WERI-Rb-1 (cell line): ENCODE results near the gene RIPOR3.

Experiments used
- DNase-seq: peaks from one replicate; pipeline ENCODE4 v3.0.0-alpha.2; 2020
- H3K27ac ChIP-seq: fragments of 250-450 bp; sonication (Bioruptor Pico); 2 replicates; pipeline ENCODE4 v1.5.1; 2020; ENCODE audit warnings: mild to moderate bottlenecking, moderate library complexity
- H3K27me3 ChIP-seq: fragments of 250-450 bp; sonication (Bioruptor Pico); 2 replicates; pipeline ENCODE4 v1.5.1; 2021; ENCODE audit warnings: mild to moderate bottlenecking, low read depth, moderate library complexity; ENCODE audit not compliant: insufficient read depth, severe bottlenecking
- H3K36me3 ChIP-seq: fragments of 250-450 bp; sonication (Bioruptor Pico); 2 replicates; pipeline ENCODE4 v1.5.1; 2020; ENCODE audit warnings: mild to moderate bottlenecking, moderate library complexity
- H3K4me3 ChIP-seq: 2 replicates; pipeline ENCODE4 v1.5.1; 2011; ENCODE audit warnings: low read depth, mild to moderate bottlenecking, control low read depth, low read length
- H3K9me3 ChIP-seq: fragments of 250-450 bp; sonication (Bioruptor Pico); 2 replicates; pipeline ENCODE4 v1.5.1; 2021; ENCODE audit warnings: mild to moderate bottlenecking, moderate library complexity; ENCODE audit not compliant: severe bottlenecking
- CTCF ChIP-seq: IDR thresholded peaks from 2 replicates; pipeline ENCODE4 v1.5.1; 2011; ENCODE audit warnings: low read depth, mild to moderate bottlenecking, control low read depth, inconsistent platforms, low read length

The RIPOR3 gene

GRCh38 chr20:50568549-50568942 lies 122.8 kb downstream of the RIPOR3 start:
- H3K4me3 ChIP-seq: no peak overlapping the region
- no peak for TF ChIP-seq CTCF
- H3K9me3 ChIP-seq: no peaks in the 10 kb centered on the region
- H3K36me3 ChIP-seq: peaks cover 39% of the 10 kb centered on the region
- no peak overlapping the region for H3K27ac ChIP-seq
- DNase-seq: no peak
- H3K27me3 ChIP-seq: no peaks in the 10 kb centered on the region

DNA sequence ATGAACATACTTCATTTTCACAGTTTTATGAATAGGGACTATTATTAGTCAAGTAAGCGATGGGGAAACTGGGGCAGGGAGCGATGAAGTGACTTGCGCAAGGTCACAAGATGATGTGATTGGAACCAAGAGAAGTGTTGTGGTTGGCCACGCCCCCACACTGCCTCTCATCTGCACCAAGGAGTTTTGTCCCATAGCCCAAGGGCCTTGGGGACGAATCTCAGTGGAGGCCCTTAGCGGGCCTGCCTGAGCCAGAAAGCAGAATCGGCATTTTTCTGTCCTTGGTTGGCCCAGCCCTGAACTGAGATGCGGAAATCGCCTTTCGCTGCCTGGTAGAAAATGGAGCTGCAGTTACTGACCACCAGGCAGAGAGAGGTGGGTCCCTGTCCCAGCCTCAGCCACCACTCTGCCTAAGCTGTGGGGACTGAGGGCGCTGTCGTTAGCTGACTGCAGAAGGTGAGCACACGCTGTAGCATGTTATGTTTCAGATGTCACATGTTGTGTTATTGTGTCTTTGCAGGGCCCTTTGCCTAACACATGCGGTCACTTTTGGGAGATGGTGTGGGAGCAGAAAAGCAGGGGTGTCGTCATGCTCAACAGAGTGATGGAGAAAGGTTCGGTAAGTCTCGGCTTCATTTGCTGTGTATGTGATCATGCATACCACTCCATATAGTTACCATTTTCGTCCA lies 123.3 kb downstream of the RIPOR3 start:
- no peak for TF ChIP-seq CTCF
- Histone ChIP-seq H3K9me3 (no peaks in the 10 kb centered on the region), H3K27ac (no peak overlapping the region), H3K36me3 (peaks cover 39% of the 10 kb centered on the region), H3K4me3 (no peak overlapping the region), H3K27me3 (no peaks in the 10 kb centered on the region)
- DNase-seq: no peak

GRCh38 chr20:50565871-50566270 lies 125.5 kb downstream of the RIPOR3 start:
- no peaks in the 10 kb centered on the region for H3K9me3 ChIP-seq
- DNase-seq: no peak
- no peak overlapping the region for H3K27ac ChIP-seq
- no peaks in the 10 kb centered on the region for H3K27me3 ChIP-seq
- H3K4me3 ChIP-seq: no peak overlapping the region
- TF ChIP-seq CTCF: no peak
- peaks cover 47% of the 10 kb centered on the region for H3K36me3 ChIP-seq

DNA sequence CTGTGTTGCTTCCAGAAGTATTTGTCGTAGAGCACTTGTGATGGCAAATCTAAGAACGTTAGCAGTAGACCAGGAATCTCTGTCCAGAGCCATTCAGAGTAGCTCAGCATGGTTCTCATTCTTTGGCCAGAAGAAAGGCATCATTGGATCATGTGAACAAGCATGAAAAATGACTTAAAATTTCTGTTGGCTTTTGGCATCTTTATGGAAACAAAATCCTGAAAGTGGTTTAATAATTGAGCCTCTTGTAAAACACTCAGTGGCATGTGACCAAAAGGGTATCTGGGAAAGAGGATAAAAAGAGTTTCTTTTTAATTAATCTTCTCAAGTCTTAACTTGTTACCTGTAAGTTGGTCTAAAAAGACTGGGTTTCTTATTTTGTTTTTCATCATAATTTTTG lies 126.0 kb downstream of the RIPOR3 start:
- Histone ChIP-seq H3K4me3 (no peak overlapping the region), H3K36me3 (peaks cover 45% of the 10 kb centered on the region), H3K9me3 (no peaks in the 10 kb centered on the region), H3K27ac (no peak overlapping the region), H3K27me3 (no peaks in the 10 kb centered on the region)
- no peak for DNase-seq
- TF ChIP-seq CTCF: no peak

DNA sequence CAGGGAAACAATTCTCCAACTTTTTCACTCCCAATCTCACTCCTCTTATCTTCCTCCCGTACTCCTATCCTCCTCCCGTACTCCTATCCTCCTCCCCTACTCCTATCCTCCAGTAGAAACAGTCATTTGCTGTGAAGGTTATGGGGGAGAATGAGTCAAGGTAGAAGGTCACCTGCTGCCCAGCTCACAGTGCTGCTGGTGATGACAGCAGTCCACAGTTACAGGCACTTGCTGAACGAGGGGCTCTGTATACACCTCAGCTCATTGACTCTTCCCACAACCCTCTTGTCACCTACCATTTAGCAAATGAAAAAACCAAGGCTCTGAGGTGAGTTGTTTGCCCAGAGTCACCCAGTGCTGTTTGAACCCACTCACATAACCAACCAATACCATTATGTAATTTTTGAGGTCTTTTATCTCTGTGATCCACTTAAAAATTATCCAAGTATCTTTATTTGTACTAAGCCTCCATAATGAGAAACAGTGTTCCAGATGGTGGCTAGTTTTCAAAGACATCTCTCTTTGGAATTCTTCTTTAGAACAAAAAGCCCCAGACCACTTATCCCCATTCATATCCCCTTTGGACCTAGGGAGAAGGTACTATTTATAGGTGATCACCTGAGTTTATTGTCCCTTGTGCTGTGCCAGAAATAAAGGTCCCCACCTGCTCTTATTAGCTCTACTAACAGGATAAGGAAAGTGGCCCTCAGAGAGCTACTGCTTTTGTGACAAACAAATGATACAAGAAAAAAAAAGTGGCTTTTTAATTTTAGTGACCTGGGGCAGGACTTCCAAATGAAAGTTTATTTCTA lies 128.0 kb downstream of the RIPOR3 start:
- no peak overlapping the region for H3K27ac ChIP-seq
- no peak for DNase-seq
- no peaks in the 10 kb centered on the region for H3K9me3 ChIP-seq
- TF ChIP-seq CTCF: no peak
- no peaks in the 10 kb centered on the region for H3K27me3 ChIP-seq
- H3K4me3 ChIP-seq: no peak overlapping the region
- H3K36me3 ChIP-seq: peaks cover 32% of the 10 kb centered on the region
